SU-DHL-6 (cell line): ENCODE measurements around the gene ADSL.

Experiments used
- CTCF ChIP-seq: fragments of 200-600 bp; sonication (generic); IDR thresholded peaks from one replicate; pipeline ENCODE4 v1.5.1; 2017; ENCODE audit warnings: antibody characterized with exemption, mild to moderate bottlenecking, low read length, moderate library complexity; ENCODE audit not compliant: insufficient read depth, poor library complexity, severe bottlenecking
- EZH2phosphoT487 ChIP-seq: fragments of 200-600 bp; sonication (generic), shearing (Covaris generic); conservative IDR thresholded peaks from 2 replicates; pipeline ENCODE4 v1.6.1; 2018; ENCODE audit warnings: mild to moderate bottlenecking, antibody characterized with exemption, low read length, moderate library complexity, mixed read lengths

GRCh38 chr22:40345271-40345670 is 1.0 kb upstream of the ADSL start:
- no peak for TF ChIP-seq CTCF
- no peak for TF ChIP-seq EZH2phosphoT487
